ENCODE measurements around the gene LDAF1. TPM values are rescaled to one million over a fixed set of nuclear protein-coding genes. Genes with fewer than 3 reads are reported as not detected.
"Not testable (repeated sequence)": the region's sequence is repeated elsewhere in the genome, so short reads cannot be mapped to it uniquely, and the experiment has no call there.

LDAF1 gene
- total RNA-seq, 2 experiments from 2014 or later = 5.9 to 7.3 TPM

DNA sequence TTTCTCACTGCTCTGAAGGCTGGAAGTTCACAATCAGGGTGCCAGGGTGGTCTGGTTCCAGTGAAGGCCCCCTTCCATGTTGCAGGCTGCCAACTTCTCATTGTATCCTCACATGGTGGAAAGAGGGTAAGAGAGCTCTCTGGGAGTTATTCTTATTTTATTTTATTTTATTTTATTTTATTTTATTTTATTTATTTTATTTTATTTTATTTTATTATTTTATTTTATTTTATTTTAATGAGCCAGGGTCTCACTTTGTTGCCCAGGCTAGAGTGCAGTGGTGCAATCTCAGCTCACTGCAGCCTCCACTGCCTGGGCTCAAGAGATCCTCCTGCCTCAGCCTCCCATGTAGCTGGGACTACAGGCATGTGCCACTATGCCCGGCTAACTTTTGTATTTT lies 2.5 kb upstream of the LDAF1 start:
- peaks cover 26% of the 10 kb centered on the region for H3K4me1 Mint-ChIP-seq
- not testable (repeated sequence) for DNase-seq, H3K4me3 Mint-ChIP-seq, H3K9me3 Mint-ChIP-seq, H3K36me3 Mint-ChIP-seq, H3K27me3 Mint-ChIP-seq, H3K27ac Mint-ChIP-seq

- Mint-ChIP-seq H3K9me3 (no peaks in the 10 kb centered on the region), H3K36me3 (no peaks in the 10 kb centered on the region), H3K4me1 (peaks cover 26% of the 10 kb centered on the region), H3K4me3 (no peak overlapping the region), H3K27me3 (no peaks in the 10 kb centered on the region), H3K27ac (no peak overlapping the region)
- no peak for DNase-seq
Observed at GRCh38 chr16:21156767-21157467, 1.6 kb upstream of the LDAF1 start.

GRCh38 chr16:21157632-21158031 lies 842 bp upstream of the LDAF1 start:
- Mint-ChIP-seq H3K36me3 (no peaks in the 10 kb centered on the region), H3K4me3 (peak overlapping the region; percentile 86), H3K27ac (no peak overlapping the region), H3K27me3 (no peaks in the 10 kb centered on the region), H3K4me1 (peaks cover 26% of the 10 kb centered on the region), H3K9me3 (no peaks in the 10 kb centered on the region)
- DNase-seq = no peak

DNA sequence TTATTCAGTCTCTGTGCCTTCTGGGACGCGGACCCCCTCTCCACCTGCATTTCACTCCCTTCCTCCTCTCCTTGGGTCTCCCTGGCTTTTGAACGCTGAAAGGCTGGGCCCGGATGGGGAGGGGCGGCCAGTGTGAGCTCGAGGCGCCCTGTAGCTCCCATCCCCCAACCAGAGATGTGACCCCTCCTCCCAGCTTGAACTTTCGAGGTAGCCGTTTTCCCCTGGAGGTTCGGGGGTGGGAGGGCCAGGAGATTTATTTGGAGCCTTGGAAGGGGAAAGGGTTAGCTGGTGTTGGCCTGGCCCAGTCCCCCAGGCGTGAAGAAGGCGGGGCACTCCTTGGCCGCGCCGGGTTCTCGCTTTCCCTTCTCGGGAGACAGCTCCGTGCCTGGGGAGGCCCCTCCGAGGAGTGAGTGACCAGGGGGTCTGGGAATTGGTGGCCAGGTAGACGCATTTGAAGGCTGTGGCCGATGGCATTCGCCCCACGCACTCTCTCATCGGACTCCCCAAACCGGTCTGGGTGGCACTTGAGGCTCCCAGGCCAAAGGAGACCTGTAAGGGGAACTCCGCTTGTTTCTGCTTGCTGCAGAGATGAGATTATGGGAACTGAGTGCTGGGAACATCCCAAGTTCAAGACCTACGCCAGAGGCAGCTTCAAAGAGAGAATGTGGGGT lies 942 bp downstream of the LDAF1 start:
- H3K4me3 Mint-ChIP-seq = peak overlapping the region; percentile 86
- H3K27me3 Mint-ChIP-seq = no peaks in the 10 kb centered on the region
- no peak for DNase-seq
- peaks cover 26% of the 10 kb centered on the region for H3K4me1 Mint-ChIP-seq
- peak overlapping the region; percentile 54 for H3K27ac Mint-ChIP-seq
- no peaks in the 10 kb centered on the region for H3K36me3 Mint-ChIP-seq
- no peaks in the 10 kb centered on the region for H3K9me3 Mint-ChIP-seq

- Mint-ChIP-seq H3K27me3 (no peaks in the 10 kb centered on the region), H3K9me3 (no peaks in the 10 kb centered on the region), H3K27ac (no peak overlapping the region), H3K4me1 (peaks cover 26% of the 10 kb centered on the region), H3K36me3 (no peaks in the 10 kb centered on the region), H3K4me3 (no peak overlapping the region)
- no peak for DNase-seq
Observed at GRCh38 chr16:21160276-21160675, 1.8 kb downstream of the LDAF1 start.

GRCh38 chr16:21161211-21161610 lies 2.7 kb downstream of the LDAF1 start:
- no peak for DNase-seq
- no peak overlapping the region for H3K4me3 Mint-ChIP-seq
- no peak overlapping the region for H3K27ac Mint-ChIP-seq
- no peaks in the 10 kb centered on the region for H3K36me3 Mint-ChIP-seq
- H3K4me1 Mint-ChIP-seq = peaks cover 26% of the 10 kb centered on the region
- no peaks in the 10 kb centered on the region for H3K27me3 Mint-ChIP-seq
- H3K9me3 Mint-ChIP-seq = no peaks in the 10 kb centered on the region

DNA sequence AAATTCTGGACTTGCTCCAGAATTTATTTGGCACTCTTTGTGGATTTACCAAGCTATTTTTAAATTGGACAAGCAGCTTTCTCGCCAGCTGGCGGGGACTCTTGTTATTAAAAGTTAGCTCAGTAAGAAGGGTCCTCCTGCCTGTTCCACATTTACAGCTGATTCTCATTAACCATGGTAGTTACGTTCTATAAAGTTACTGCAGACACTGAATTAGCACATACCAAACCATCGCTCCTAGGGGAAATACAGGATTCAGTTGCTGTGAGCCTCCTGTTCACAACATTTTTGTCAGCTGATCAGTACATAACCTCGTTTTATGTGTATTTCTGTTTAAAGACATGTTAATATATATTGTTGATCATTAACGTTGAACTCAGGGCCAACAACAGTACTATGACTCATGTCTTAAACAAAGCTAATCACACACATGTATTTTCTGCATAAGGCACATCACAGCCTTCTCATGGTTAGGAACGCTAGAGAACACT lies 4.2 kb downstream of the LDAF1 start:
- Mint-ChIP-seq H3K4me3 (no peak overlapping the region), H3K27ac (no peak overlapping the region), H3K36me3 (no peaks in the 10 kb centered on the region), H3K9me3 (no peaks in the 10 kb centered on the region), H3K27me3 (no peaks in the 10 kb centered on the region), H3K4me1 (peaks cover 24% of the 10 kb centered on the region)
- DNase-seq = no peak

- Mint-ChIP-seq H3K27me3 (no peaks in the 10 kb centered on the region), H3K4me3 (no peak overlapping the region), H3K36me3 (peaks cover 2% of the 10 kb centered on the region), H3K4me1 (peaks cover 17% of the 10 kb centered on the region), H3K9me3 (no peaks in the 10 kb centered on the region), H3K27ac (no peak overlapping the region)
- DNase-seq = no peak
Observed at GRCh38 chr16:21163576-21163975, 5.1 kb downstream of the LDAF1 start.

GRCh38 chr16:21164521-21165168 lies 6.2 kb downstream of the LDAF1 start:
- Mint-ChIP-seq H3K4me1 (peaks cover 9% of the 10 kb centered on the region), H3K4me3 (no peak overlapping the region), H3K9me3 (no peaks in the 10 kb centered on the region), H3K27ac (no peak overlapping the region), H3K27me3 (no peaks in the 10 kb centered on the region), H3K36me3 (peaks cover 2% of the 10 kb centered on the region)
- no peak for DNase-seq

GRCh38 chr16:21166561-21166961 lies 8.1 kb downstream of the LDAF1 start:
- peaks cover 6% of the 10 kb centered on the region for H3K36me3 Mint-ChIP-seq
- no peak overlapping the region for H3K4me3 Mint-ChIP-seq
- no peaks in the 10 kb centered on the region for H3K9me3 Mint-ChIP-seq
- no peak for DNase-seq
- H3K27ac Mint-ChIP-seq = no peak overlapping the region
- H3K27me3 Mint-ChIP-seq = no peaks in the 10 kb centered on the region
- H3K4me1 Mint-ChIP-seq = no peaks in the 10 kb centered on the region

DNA sequence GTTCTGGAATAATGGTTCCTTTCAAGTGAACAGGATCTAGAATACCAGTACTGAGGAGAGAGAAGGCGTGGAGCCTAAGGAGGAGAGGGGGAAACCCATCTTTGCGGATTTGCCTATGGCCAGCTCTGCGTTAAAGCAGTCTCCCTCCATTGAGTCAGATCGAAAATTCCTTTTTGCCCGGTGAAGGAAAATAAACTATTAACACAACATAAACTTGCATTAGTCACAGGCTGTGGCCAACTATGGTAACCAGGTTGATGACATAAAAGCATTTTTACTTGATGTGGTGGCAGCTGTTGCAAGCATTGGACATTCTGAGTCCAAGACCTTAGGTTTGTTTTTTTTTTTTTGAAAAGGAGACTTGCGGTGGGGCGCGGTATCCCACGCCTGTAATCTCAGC lies 8.9 kb downstream of the LDAF1 start:
- no peak for DNase-seq
- Mint-ChIP-seq H3K4me3 (no peak overlapping the region), H3K4me1 (no peaks in the 10 kb centered on the region), H3K27me3 (no peaks in the 10 kb centered on the region), H3K36me3 (peaks cover 6% of the 10 kb centered on the region), H3K27ac (no peak overlapping the region), H3K9me3 (no peaks in the 10 kb centered on the region)

GRCh38 chr16:21167929-21168602 lies 9.6 kb downstream of the LDAF1 start:
- Mint-ChIP-seq H3K27ac (no peak overlapping the region), H3K36me3 (peaks cover 6% of the 10 kb centered on the region), H3K9me3 (no peaks in the 10 kb centered on the region), H3K4me1 (no peaks in the 10 kb centered on the region), H3K27me3 (no peaks in the 10 kb centered on the region), H3K4me3 (no peak overlapping the region)
- DNase-seq = no peak

DNA sequence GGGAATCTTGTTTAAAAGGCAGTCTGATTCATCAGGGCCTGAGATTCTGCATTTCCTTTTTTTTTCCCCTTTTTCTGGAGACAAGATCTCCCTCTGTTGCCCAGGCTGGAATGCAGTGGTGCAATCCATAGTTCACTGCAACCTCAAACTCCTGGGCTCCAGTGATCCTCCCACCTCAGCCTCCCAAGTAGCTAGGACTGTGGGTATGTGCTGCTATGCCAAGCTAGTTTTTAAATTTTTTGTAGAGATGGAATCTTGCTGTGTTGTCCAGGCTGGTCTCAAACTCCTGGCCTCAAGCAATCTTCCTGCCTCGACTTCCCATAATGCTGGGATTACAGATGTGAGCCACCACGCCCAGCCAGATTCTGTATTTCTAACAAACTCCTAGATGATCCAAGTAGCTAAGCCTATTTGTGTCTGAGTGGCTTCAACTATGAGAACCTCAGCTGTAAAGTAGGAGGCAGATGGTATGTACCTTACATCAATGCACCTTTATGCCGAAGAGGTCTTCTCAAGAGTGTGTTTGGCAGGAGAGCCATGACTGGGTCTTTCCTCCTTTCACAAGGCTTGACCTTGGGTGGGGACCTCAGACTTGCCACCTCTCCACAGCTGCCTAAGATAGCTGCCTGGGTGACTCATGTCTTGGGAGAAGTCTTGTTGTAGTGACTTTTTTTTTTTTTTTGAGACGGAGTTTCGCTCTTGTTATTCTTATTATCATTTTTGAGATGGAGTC lies 10.9 kb downstream of the LDAF1 start:
- no peaks in the 10 kb centered on the region for H3K27me3 Mint-ChIP-seq
- peaks cover 8% of the 10 kb centered on the region for H3K36me3 Mint-ChIP-seq
- no peak overlapping the region for H3K4me3 Mint-ChIP-seq
- H3K4me1 Mint-ChIP-seq = no peaks in the 10 kb centered on the region
- no peaks in the 10 kb centered on the region for H3K9me3 Mint-ChIP-seq
- no peak overlapping the region for H3K27ac Mint-ChIP-seq
- DNase-seq = no peak

- H3K4me1 Mint-ChIP-seq, H3K9me3 Mint-ChIP-seq, DNase-seq, H3K4me3 Mint-ChIP-seq, H3K36me3 Mint-ChIP-seq, H3K27me3 Mint-ChIP-seq, H3K27ac Mint-ChIP-seq: not testable (repeated sequence)
Observed at GRCh38 chr16:21170116-21170515, 11.6 kb downstream of the LDAF1 start.

- H3K36me3 Mint-ChIP-seq = peaks cover 9% of the 10 kb centered on the region
- no peak for DNase-seq
- no peak overlapping the region for H3K4me3 Mint-ChIP-seq
- no peaks in the 10 kb centered on the region for H3K4me1 Mint-ChIP-seq
- H3K27ac Mint-ChIP-seq = no peak overlapping the region
- H3K27me3 Mint-ChIP-seq = no peaks in the 10 kb centered on the region
- H3K9me3 Mint-ChIP-seq = no peaks in the 10 kb centered on the region
Observed at GRCh38 chr16:21172650-21173049, 14.2 kb downstream of the LDAF1 start.

All from activated naive CD8-positive, alpha-beta T cell treated with anti-CD3 and anti-CD28 coated beads for 36 hours (primary cell).